ENCODE measurements around the gene SLMAP.

DNA sequence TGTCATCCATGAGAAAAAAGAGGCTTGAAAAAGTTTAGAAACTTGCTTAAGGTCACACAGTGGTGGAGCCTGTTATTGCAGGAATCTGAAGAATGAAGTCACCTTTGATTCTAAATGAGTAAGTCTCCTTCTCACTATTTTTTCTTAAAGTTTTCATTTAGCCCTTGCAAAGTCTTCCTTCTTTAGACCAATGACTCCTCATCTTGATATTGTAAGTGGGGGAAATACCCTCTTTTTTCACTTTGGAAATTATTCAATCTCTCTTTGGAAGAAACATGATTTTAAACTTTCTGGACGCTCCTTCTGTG is 787 bp upstream of the SLMAP start:
- TF ChIP-seq CTCF (CRISPR knock-in tag; IDR thresholded peaks at IDR 0.05) (no peak), SMC3 (IDR thresholded peaks at IDR 0.05; ENCODE audit: low read length) (no peak)
- TF ChIP-seq, protein P1, sequence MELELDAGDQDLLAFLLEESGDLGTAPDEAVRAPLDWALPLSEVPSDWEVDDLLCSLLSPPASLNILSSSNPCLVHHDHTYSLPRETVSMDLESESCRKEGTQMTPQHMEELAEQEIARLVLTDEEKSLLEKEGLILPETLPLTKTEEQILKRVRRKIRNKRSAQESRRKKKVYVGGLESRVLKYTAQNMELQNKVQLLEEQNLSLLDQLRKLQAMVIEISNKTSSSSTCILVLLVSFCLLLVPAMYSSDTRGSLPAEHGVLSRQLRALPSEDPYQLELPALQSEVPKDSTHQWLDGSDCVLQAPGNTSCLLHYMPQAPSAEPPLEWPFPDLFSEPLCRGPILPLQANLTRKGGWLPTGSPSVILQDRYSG (CRISPR knock-in tag; IDR thresholded peaks at IDR 0.05): no peak
